22Rv1 (cell line): Measurements from ENCODE around the gene POMT2.

ENCODE experiments used
- H3K27ac ChIP-seq: fragments of 450-650 bp; 2 replicates; pipeline ENCODE4 v1.5.1; 2017
- ZFX ChIP-seq: fragments of 450-650 bp; IDR thresholded peaks from 2 replicates; pipeline ENCODE4 v1.6.1; 2017; ENCODE audit warnings: antibody characterized with exemption, borderline replicate concordance
- TF ChIP-seq, protein P1 (sequence below): fragments of 450-650 bp; IDR thresholded peaks from 2 replicates; pipeline ENCODE4 v1.5.1; 2017; ENCODE audit warnings: mild to moderate bottlenecking

POMT2 gene

DNA sequence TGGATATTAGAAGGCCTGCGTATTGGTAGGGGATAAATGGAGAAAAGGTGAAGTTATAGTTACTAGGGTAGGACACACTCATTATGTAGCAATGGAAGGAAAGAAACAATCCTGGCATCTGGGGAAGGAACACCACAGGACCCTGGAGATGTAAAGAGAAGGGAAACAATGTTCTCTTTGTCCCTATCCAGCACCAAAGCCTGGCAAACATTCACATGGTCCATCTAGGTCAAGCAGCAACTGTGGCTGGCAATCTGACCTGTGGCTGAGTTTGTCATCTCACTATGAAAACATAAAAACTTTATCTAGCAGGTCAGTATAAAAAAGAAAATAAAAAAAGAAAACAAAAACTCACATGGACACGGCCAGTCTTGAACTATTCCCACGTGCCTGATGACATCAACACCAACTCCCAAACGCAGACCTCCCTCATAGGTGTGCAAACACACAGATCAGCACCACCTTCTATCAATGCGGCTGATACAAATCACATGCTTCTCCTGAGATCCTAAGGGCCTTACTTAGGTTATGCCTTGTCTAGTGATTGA lies 2.6 kb downstream of the POMT2 start:
- no peak for TF ChIP-seq ZFX
- TF ChIP-seq, protein P1, sequence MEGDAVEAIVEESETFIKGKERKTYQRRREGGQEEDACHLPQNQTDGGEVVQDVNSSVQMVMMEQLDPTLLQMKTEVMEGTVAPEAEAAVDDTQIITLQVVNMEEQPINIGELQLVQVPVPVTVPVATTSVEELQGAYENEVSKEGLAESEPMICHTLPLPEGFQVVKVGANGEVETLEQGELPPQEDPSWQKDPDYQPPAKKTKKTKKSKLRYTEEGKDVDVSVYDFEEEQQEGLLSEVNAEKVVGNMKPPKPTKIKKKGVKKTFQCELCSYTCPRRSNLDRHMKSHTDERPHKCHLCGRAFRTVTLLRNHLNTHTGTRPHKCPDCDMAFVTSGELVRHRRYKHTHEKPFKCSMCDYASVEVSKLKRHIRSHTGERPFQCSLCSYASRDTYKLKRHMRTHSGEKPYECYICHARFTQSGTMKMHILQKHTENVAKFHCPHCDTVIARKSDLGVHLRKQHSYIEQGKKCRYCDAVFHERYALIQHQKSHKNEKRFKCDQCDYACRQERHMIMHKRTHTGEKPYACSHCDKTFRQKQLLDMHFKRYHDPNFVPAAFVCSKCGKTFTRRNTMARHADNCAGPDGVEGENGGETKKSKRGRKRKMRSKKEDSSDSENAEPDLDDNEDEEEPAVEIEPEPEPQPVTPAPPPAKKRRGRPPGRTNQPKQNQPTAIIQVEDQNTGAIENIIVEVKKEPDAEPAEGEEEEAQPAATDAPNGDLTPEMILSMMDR = no peak
- no peak overlapping the region for H3K27ac ChIP-seq

DNA sequence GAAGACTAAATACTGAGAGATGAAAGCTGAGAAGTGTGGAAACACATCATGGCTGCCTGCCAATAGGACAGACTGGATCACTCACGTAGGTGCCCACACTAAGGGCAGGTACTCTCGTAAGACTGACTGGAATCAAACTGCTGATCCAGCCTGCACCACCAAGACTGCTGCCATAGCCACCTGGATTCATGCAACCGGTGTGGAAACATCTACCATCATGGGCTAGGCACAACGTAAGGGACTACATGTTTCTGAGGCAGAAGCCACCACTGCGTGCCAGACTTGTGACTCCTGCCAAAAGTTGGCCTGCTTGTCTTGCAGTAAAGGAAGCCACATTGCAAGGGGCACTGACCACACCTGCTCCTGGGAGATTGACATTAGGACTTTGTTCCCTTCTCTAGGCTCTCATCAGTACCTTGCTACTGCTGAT lies 3.8 kb downstream of the POMT2 start:
- TF ChIP-seq ZFX = no peak
- TF ChIP-seq, protein P1 = no peak
- no peak overlapping the region for H3K27ac ChIP-seq

- TF ChIP-seq, protein P1 = peak; percentile 40
- no peak for TF ChIP-seq ZFX
- H3K27ac ChIP-seq = no peak overlapping the region
Observed at GRCh38 chr14:77316195-77316505, 4.5 kb downstream of the POMT2 start.

GRCh38 chr14:77314539-77315457 lies 5.9 kb downstream of the POMT2 start:
- TF ChIP-seq ZFX = no peak
- TF ChIP-seq, protein P1 = no peak

GRCh38 chr14:77314043-77314442 lies 6.6 kb downstream of the POMT2 start:
- H3K27ac ChIP-seq = no peak overlapping the region; the same call in 1 of the 2 replicates
- TF ChIP-seq ZFX = no peak
- TF ChIP-seq, protein P1 = no peak

More at GRCh38 chr14:77314539-77315457, 5.9 kb downstream of the POMT2 start:
- H3K27ac ChIP-seq = no peak overlapping the region; the same call in 1 of the 2 replicates

DNA sequence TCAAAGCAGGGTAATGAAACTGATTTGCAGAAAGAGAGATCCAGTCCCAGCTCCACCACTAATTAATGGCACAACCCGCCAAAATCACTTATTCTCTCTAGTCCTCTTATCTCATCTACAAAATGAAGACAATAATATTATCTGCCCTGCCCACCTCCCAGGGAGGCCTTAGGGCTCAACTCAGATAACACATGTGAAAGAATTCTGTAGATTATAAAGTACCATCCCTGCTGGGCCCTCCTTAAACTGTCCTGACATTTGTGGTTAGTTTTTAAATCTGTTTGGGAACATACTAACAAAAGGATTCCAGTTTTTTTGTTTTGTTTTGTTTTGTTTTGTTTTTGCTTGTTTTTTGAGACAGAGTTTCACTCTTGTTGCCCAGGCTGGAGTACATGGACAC lies 7.3 kb downstream of the POMT2 start:
- no peak for TF ChIP-seq ZFX
- TF ChIP-seq, protein P1 = no peak
- H3K27ac ChIP-seq = no peak overlapping the region; the same call in 1 of the 2 replicates

DNA sequence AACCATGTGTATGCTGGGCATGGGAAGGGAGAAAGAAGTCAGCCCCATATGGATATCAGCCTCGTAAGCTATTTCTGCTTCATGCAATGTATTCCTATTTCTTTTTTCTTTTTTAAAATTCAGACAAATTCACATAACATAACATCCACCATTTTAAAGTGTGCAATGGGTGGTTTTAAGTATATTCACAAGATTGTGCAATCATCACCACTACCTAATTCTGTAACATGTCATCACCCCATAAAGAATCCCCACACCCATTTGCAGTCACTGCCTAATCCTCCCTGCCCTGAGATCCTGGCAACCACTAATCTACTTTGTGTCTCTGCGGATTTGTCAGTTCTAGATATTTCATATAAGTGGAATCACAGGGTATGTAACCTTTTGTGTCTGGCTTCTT lies 9.5 kb downstream of the POMT2 start:
- TF ChIP-seq ZFX = no peak
- TF ChIP-seq, protein P1 = no peak
- no peak overlapping the region for H3K27ac ChIP-seq
